SK-N-SH (cell line): Measurements from ENCODE around the gene HYCC2. TPM values are rescaled to one million over a fixed set of nuclear protein-coding genes. Genes with fewer than 3 reads are reported as not detected.

ENCODE experiments used
- CTCF ChIA-PET: fragments of 300-600, 350-600 bp; formaldehyde crosslinking; extraction: SDS; loops from one replicate; lab custom pipeline; 2021; lab: Yijun Ruan, JAX
- POLR2A ChIA-PET: fragments of 350-600 bp; sonication (Branson Sonifier 250); formaldehyde crosslinking; extraction: SDS; loops from one replicate; lab custom pipeline; 2020; ENCODE audit warnings: antibody characterized with exemption, inconsistent platforms; lab: Yijun Ruan, JAX
- DNase-seq: peaks from one replicate; pipeline ENCODE4 v3.0.0; 2012
- H2AFZ ChIP-seq: fragments of 200-600 bp; sonication (generic); 2 replicates; pipeline ENCODE4 v1.8.1; 2016; ENCODE audit warnings: antibody characterized with exemption, mild to moderate bottlenecking, low read depth
- H3F3A ChIP-seq: fragments of 200-600 bp; sonication (generic); replicated peaks from 2 replicates; pipeline ENCODE3; 2016; ENCODE audit warnings: antibody characterized with exemption, mild to moderate bottlenecking; ENCODE audit not compliant: insufficient read depth
- H3K27ac ChIP-seq, 2 experiments: fragments of 200-500 bp in 1 of 2; fragments of 200-600 bp in 1 of 2; sonication (Bioruptor generic) in 1 of 2; sonication (generic), shearing (Covaris generic) in 1 of 2; 2 replicates each; pipeline versions ENCODE4 v1.5.1 to v1.6.1; 2014 to 2016; ENCODE audit warnings: low read depth in 2 of 2, inconsistent platforms in 1 of 2, low read length in 1 of 2, mild to moderate bottlenecking in 1 of 2, mixed read lengths in 1 of 2
- H3K27me3 ChIP-seq: fragments of 200-600 bp; sonication (generic), shearing (Covaris generic); 2 replicates; pipeline ENCODE4 v1.6.1; 2016; ENCODE audit warnings: mixed run types; ENCODE audit not compliant: insufficient read depth
- H3K36me3 ChIP-seq, 2 experiments: fragments of 200-500 bp in 1 of 2; fragments of 200-600 bp in 1 of 2; sonication (Bioruptor generic) in 1 of 2; sonication (generic) in 1 of 2; replicated peaks in 1 of 2; 2 replicates each; pipeline versions ENCODE3 to v1.5.1; 2014 to 2016; ENCODE audit warnings: low read length in 1 of 2, mild to moderate bottlenecking in 1 of 2; ENCODE audit not compliant: insufficient read depth in 2 of 2, control insufficient read depth in 1 of 2
- H3K4me1 ChIP-seq, 2 experiments: fragments of 200-500 bp in 1 of 2; fragments of 200-600 bp in 1 of 2; sonication (Bioruptor generic) in 1 of 2; sonication (generic), shearing (Covaris generic) in 1 of 2; 2 replicates each; pipeline versions ENCODE4 v1.5.1 to v1.6.1; 2014 to 2016; ENCODE audit warnings: low read depth in 1 of 2, low read length in 1 of 2, mixed run types in 1 of 2; ENCODE audit not compliant: insufficient read depth in 2 of 2, control insufficient read depth in 1 of 2
- H3K4me2 ChIP-seq: fragments of 200-600 bp; sonication (generic), shearing (Covaris generic); 2 replicates; pipeline ENCODE4 v1.6.1; 2017; ENCODE audit warnings: mixed run types
- H3K4me3 ChIP-seq, 2 experiments: fragments of 200-500 bp in 1 of 2; fragments of 200-600 bp in 1 of 2; sonication (Bioruptor generic) in 1 of 2; sonication (generic), shearing (Covaris generic) in 1 of 2; 2 replicates each; pipeline versions ENCODE4 v1.5.1 to v1.8.1; 2014 to 2016; ENCODE audit warnings: low read depth in 2 of 2, inconsistent platforms in 1 of 2, low read length in 1 of 2, mild to moderate bottlenecking in 1 of 2, mixed read lengths in 1 of 2, moderate library complexity in 1 of 2
- H3K79me2 ChIP-seq: fragments of 200-600 bp; sonication (generic); 2 replicates; pipeline ENCODE4 v1.8.1; 2017; ENCODE audit warnings: mild to moderate bottlenecking; ENCODE audit not compliant: insufficient read depth
- H3K9ac ChIP-seq: fragments of 200-600 bp; sonication (generic); 2 replicates; pipeline ENCODE4 v1.6.1; 2017; ENCODE audit warnings: mixed run types
- H3K9me2 ChIP-seq: fragments of 200-600 bp; sonication (generic); 2 replicates; pipeline ENCODE4 v1.6.1; 2017; ENCODE audit warnings: mixed run types
- H3K9me3 ChIP-seq: fragments of 200-600 bp; sonication (generic); 2 replicates; pipeline ENCODE4 v1.6.1; 2017; ENCODE audit warnings: mixed run types, mild to moderate bottlenecking, moderate library complexity
- H4K20me1 ChIP-seq: fragments of 200-600 bp; sonication (generic); 2 replicates; pipeline ENCODE4 v1.6.1; 2017; ENCODE audit warnings: mild to moderate bottlenecking, mixed run types; ENCODE audit not compliant: insufficient read depth
- CTCF ChIP-seq: fragments of 200-600 bp; sonication (generic); IDR thresholded peaks from 2 replicates; pipeline ENCODE4 v1.6.1; 2017; ENCODE audit warnings: antibody characterized with exemption, mild to moderate bottlenecking, moderate library complexity
- EZH2phosphoT487 ChIP-seq: fragments of 200-600 bp; sonication (generic); IDR thresholded peaks from 2 replicates; pipeline ENCODE4 v1.6.1; 2017; ENCODE audit warnings: low read depth, mixed run types, mild to moderate bottlenecking, antibody characterized with exemption, moderate library complexity, borderline replicate concordance
- FOXJ3 ChIP-seq: sonication (generic); formaldehyde crosslinking; IDR thresholded peaks from 2 replicates; pipeline ENCODE4 v1.5.1; 2020; ENCODE audit warnings: mild to moderate bottlenecking, missing genetic modification reagents
- IRF3 ChIP-seq: fragments of 150-350 bp; IDR thresholded peaks from 2 replicates; pipeline ENCODE4 v1.6.1; 2016; ENCODE audit warnings: mild to moderate bottlenecking, low read depth, low read length
- JUND ChIP-seq: IDR thresholded peaks from 2 replicates; pipeline ENCODE4 v1.4.0; 2012
- MEF2A ChIP-seq: IDR thresholded peaks from 2 replicates; pipeline ENCODE4 v1.4.0; 2012; ENCODE audit warnings: low read depth, borderline replicate concordance
- NFIC ChIP-seq: IDR thresholded peaks from 2 replicates; pipeline ENCODE4 v1.4.0; 2012; ENCODE audit warnings: borderline replicate concordance
- NRF1 ChIP-seq: IDR thresholded peaks from 2 replicates; pipeline ENCODE4 v1.6.1; 2012; ENCODE audit warnings: low read depth, mild to moderate bottlenecking, low read length
- RAD21 ChIP-seq: IDR thresholded peaks from 2 replicates; pipeline ENCODE4 v1.6.1; 2012; ENCODE audit warnings: mild to moderate bottlenecking, low read length
- RCOR1 ChIP-seq: fragments of 150-350 bp; IDR thresholded peaks from 2 replicates; pipeline ENCODE4 v1.6.1; 2017; ENCODE audit warnings: antibody characterized with exemption, low read length
- REST ChIP-seq: IDR thresholded peaks from 2 replicates; pipeline ENCODE4 v1.6.1; 2012; ENCODE audit warnings: mild to moderate bottlenecking, low read depth, low read length, moderate library complexity
- RXRA ChIP-seq: IDR thresholded peaks from 2 replicates; pipeline ENCODE4 v1.4.0; 2012; ENCODE audit warnings: low read depth, mild to moderate bottlenecking, borderline replicate concordance
- TCF12 ChIP-seq: IDR thresholded peaks from 2 replicates; pipeline ENCODE4 v1.4.0; 2012
- TEAD4 ChIP-seq: IDR thresholded peaks from 2 replicates; pipeline ENCODE4 v1.4.0; 2012; ENCODE audit warnings: mild to moderate bottlenecking, borderline replicate concordance; ENCODE audit not compliant: insufficient read depth
- USF1 ChIP-seq: IDR thresholded peaks from 2 replicates; pipeline ENCODE4 v1.4.0; 2012; ENCODE audit warnings: low read depth, borderline replicate concordance
- WGBS: methylation state at CpG from one replicate; pipeline ENCODE4 v1.1.6; 2017; ENCODE audit warnings: low lambda C conversion rate; 5-methylcytosine and 5-hydroxymethylcytosine counted together
- polyA plus RNA-seq, 3 experiments: library from polyadenylated mRNA; depleted of rRNA; stranded (reverse); fragments of >200 nt; gene quantifications; 2 replicates each; pipeline ENCODE4 v1.2.3, GENCODE V29; 2012

HYCC2 gene
- polyA plus RNA-seq, 1 of the 3 experiments (the other 2 are of a cell fraction) = 1.2 TPM

GRCh38 chr2:201073071-201073470 is 1.6 kb upstream of the HYCC2 start:
- POLR2A ChIA-PET = no interaction called here
- 85% methylated on average over 1 of the region's 1 CpG for WGBS
- Histone ChIP-seq H3K4me3 (peak overlapping the region; percentile 88 to 98; a peak in 3 of 4 replicates), H3F3A (peaks cover 3% of the 10 kb centered on the region)
- no peak for TF ChIP-seq NRF1
- TF ChIP-seq EZH2phosphoT487 = no peak
- no peak for TF ChIP-seq JUND
- TF ChIP-seq RCOR1 = no peak
- no peak for TF ChIP-seq USF1
- TF ChIP-seq RAD21 = no peak
- TF ChIP-seq, all 33 proteins: peak for 0
- H3K9me2 ChIP-seq = no peaks in the 10 kb centered on the region
- peaks cover 7 to 12% of the 10 kb centered on the region in 2 experiments; a peak in 3 of 4 replicates for H3K4me1 ChIP-seq
- CTCF ChIA-PET = interaction anchor here (1.0 kb wide), 2 partner anchors 95 to 104 kb away, joined by 3 to 4 read pairs; no protein-coding TSS in a partner anchor
- no peaks in the 10 kb centered on the region for H3K27me3 ChIP-seq
- H3K27ac ChIP-seq = no peak overlapping the region
- H3K79me2 ChIP-seq = peaks cover 89% of the 10 kb centered on the region
- H3K4me2 ChIP-seq = peak overlapping the region; percentile 92
- no peaks in the 10 kb centered on the region; the same call in 1 of the 2 replicates for H4K20me1 ChIP-seq
- H3K9me3 ChIP-seq = no peaks in the 10 kb centered on the region
- H3K36me3 ChIP-seq = peaks cover 0 to 3% of the 10 kb centered on the region in 2 experiments
- no peak overlapping the region for H2AFZ ChIP-seq
- H3K9ac ChIP-seq = peak overlapping the region; percentile 96; the same call in 1 of the 2 replicates
- DNase-seq = no peak

- Histone ChIP-seq H3K36me3 (peaks cover 0 to 3% of the 10 kb centered on the region in 2 experiments), H3K79me2 (peaks cover 94% of the 10 kb centered on the region), H3K27me3 (no peaks in the 10 kb centered on the region), H3K9me2 (no peaks in the 10 kb centered on the region), H4K20me1 (no peaks in the 10 kb centered on the region; the same call in 1 of the 2 replicates), H3K9ac (peak overlapping the region; percentile 96), H3K4me3 (peak overlapping the region; percentile 88 to 98), H3K27ac (peak overlapping the region; percentile 86 to 95; a peak in 3 of 4 replicates), H3K4me1 (peaks cover 7 to 12% of the 10 kb centered on the region in 2 experiments; a peak in 3 of 4 replicates), H2AFZ (peak overlapping the region; percentile 95), H3K9me3 (no peaks in the 10 kb centered on the region), H3F3A (peaks cover 3% of the 10 kb centered on the region), H3K4me2 (peak overlapping the region; percentile 92)
- DNase-seq = no peak
- 0% methylated on average over 5 of the region's 5 CpGs for WGBS
- TF ChIP-seq TCF12 (no peak), TEAD4 (no peak), FOXJ3 (CRISPR knock-in tag) (no peak), REST (no peak), MEF2A (no peak), CTCF (no peak), NFIC (no peak), RXRA (no peak), RCOR1 (no peak), IRF3 (no peak)
- ChIA-PET POLR2A (no interaction called here), CTCF (interaction anchor here (0.7 to 5.1 kb wide), 3 partner anchors 96 to 166 kb away, joined by 3 to 58 read pairs (median 3); no protein-coding TSS in a partner anchor)
These were observed 695 bp upstream of the HYCC2 start for GRCh38 chr2:201072201-201072530.
